ENCODE results near the gene WASF3. TPM values are rescaled to one million over a fixed set of nuclear protein-coding genes. Genes with fewer than 3 reads are reported as not detected.

Gene WASF3
- total RNA-seq, 1 donor: 14.2 TPM

DNA sequence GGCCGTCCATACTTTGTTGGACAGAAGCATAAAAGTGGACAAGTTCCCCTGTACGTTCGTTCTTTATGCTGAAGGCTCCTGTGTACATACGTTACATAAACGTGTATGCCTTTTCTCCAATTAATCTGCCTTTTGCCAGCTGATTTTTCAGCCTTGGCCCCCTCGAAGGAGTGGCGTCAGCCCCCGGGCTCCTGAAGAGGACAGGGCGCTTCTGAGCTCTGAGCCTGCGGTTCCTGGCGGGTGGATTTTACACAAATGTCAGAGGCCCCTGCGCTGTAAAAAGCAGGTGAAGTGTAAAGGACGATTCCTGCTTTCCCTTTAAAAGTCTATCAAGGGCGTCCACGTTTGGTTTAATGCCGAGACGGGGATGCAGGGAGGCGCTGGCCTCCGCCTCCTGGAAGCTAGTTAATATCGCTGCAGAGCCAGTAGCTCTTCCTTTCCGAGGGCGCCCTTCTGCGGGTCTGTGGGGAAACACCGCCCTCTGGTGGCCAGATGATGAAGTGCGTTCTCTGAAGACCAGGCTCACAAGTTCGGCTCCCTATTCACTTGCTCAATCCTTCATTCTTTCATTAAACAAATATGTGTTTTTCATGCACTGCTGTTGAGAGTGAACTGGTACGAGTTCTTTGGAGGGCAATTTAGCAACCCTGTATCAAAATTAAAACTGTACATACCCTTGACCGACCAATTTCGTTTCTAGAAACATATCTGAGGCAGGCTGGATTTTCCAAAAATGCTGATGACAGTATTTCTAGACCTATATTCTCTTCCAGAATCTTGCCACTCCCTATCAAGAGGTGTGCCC is 141.1 kb downstream of the WASF3 start:
- peak; percentile 85 for DNase-seq (ENCODE audit: low read depth)
- TF ChIP-seq, protein P1, sequence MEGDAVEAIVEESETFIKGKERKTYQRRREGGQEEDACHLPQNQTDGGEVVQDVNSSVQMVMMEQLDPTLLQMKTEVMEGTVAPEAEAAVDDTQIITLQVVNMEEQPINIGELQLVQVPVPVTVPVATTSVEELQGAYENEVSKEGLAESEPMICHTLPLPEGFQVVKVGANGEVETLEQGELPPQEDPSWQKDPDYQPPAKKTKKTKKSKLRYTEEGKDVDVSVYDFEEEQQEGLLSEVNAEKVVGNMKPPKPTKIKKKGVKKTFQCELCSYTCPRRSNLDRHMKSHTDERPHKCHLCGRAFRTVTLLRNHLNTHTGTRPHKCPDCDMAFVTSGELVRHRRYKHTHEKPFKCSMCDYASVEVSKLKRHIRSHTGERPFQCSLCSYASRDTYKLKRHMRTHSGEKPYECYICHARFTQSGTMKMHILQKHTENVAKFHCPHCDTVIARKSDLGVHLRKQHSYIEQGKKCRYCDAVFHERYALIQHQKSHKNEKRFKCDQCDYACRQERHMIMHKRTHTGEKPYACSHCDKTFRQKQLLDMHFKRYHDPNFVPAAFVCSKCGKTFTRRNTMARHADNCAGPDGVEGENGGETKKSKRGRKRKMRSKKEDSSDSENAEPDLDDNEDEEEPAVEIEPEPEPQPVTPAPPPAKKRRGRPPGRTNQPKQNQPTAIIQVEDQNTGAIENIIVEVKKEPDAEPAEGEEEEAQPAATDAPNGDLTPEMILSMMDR (IDR thresholded peaks at IDR 0.05; ENCODE audit: insufficient read depth, low read depth, low read length): peak; percentile 94
- H3K4me3 ChIP-seq (ENCODE audit: low read depth, low read length): peak overlapping the region; percentile 29

- no peak for DNase-seq (ENCODE audit: low read depth)
- TF ChIP-seq, protein P1 (IDR thresholded peaks at IDR 0.05; ENCODE audit: insufficient read depth, low read depth, low read length): no peak
- no peak overlapping the region for H3K4me3 ChIP-seq (ENCODE audit: low read depth, low read length)
Observed at GRCh38 chr13:26699197-26699490, 141.7 kb downstream of the WASF3 start.

GRCh38 chr13:26705536-26705935 is 148.1 kb downstream of the WASF3 start:
- no peak for DNase-seq (ENCODE audit: low read depth)

DNA sequence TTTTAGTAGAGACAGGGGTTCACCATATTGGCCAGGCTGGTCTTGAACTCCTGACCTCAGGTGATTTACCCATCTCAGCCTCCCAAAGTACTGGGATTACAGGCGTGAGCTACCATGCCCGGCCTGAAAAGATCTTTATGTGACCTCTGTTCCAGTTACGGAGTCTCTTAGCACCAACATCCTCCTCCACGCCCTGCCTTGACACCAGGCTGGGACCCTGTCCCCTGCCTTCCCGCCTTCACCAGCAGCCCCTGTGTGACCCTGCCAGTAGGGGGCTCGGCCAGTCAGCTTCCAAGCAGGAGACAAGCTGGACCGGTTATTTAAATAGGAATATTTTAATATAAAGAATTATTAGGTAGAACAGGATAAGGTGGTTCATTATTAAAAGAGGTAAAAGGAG is 148.9 kb downstream of the WASF3 start:
- TF ChIP-seq, protein P1 (IDR thresholded peaks at IDR 0.05; ENCODE audit: insufficient read depth, low read depth, low read length): no peak
- H3K4me3 ChIP-seq (ENCODE audit: low read depth, low read length): no peak overlapping the region
- DNase-seq (ENCODE audit: low read depth): no peak

More at GRCh38 chr13:26705536-26705935, 148.1 kb downstream of the WASF3 start:
- H3K4me3 ChIP-seq (ENCODE audit: low read depth, low read length): no peak overlapping the region
- TF ChIP-seq, protein P1 (IDR thresholded peaks at IDR 0.05; ENCODE audit: insufficient read depth, low read depth, low read length): no peak

DNA sequence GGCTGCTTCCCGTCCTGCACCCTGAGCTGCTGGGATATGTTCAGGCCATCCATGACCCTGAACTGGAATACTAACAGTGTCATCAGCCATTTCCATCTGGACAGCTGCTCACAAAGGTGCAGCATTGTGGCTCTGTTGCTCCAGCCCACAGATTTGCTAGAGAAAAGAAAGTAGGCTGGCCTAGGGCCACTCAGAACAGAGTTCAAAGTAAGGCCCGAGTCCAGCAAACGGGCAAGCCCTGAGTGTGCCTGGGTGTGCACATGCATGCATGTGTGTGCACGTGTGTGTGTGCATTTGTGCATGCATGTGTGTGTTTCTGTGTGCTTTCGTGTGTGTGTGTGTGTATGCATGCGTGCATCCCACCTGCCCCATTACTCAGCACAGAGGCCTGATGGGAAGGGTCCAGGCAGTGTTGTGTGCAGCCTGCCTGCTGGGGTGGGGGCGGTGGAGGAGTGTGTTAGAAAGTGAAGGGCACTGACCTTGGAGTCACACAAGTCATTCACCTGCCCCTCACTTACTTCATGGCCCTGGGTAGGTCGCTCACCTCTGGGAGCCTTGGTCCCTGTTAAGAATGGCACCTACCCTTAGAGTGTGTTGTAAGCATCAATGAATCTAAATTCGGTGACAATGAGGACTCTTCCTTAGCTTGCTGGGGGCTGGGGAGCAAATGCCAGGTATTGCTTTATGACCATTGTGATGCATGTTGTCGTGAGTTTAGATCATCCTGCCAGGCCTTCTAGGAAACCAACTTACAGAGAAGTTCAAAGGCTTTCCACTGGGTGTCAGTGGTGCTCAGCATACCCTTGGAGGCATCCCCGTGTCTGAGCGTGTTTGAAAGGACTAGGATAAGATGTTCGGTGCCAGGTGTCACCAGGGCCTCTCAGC is 149.9 kb downstream of the WASF3 start:
- no peak overlapping the region for H3K4me3 ChIP-seq (ENCODE audit: low read depth, low read length)
- TF ChIP-seq, protein P1 (IDR thresholded peaks at IDR 0.05; ENCODE audit: insufficient read depth, low read depth, low read length): peak; percentile 64
- peak; percentile 45 for DNase-seq (ENCODE audit: low read depth)

DNA sequence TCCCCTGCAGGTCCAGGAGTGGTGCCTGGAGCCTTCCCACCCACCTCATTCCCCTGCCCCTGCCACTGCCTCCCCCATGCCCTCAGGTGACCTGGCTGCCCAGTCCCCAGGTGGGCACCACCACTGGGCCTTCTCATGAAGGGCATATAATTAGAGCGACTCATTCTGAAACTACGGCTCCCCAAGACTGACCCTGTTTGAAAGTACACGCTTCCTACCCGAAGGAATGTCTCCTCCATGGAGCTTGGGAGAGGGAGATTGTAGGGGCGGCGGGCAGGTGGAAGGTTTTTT is 150.5 kb downstream of the WASF3 start:
- no peak for DNase-seq (ENCODE audit: low read depth)
- TF ChIP-seq, protein P1 (IDR thresholded peaks at IDR 0.05; ENCODE audit: insufficient read depth, low read depth, low read length): no peak
- no peak overlapping the region for H3K4me3 ChIP-seq (ENCODE audit: low read depth, low read length)

Data from fibroblast of villous mesenchyme (primary cell).